HCT116 (cell line): ENCODE results near the gene CCND1. TPM values are rescaled to one million over a fixed set of nuclear protein-coding genes. Genes with fewer than 3 reads are reported as not detected.

Experiments used
- ATAC-seq: fragments of 200-7000 bp; cut with Tn5 transposase; 2 replicates; pipeline ENCODE4 v1.9.1; 2020; ENCODE audit warnings: mild to moderate bottlenecking, moderate library complexity
- BruUV-seq: library from RNA; stranded (reverse); fragments of 400-500 nt; replicated peaks from 2 replicates; lab custom pipeline; 2021; lab: Mats Ljungman, UMichigan
- CTCF ChIA-PET: fragments of 300-600 bp; sonication (Branson Sonifier 250); formaldehyde crosslinking; loops from one replicate; lab custom pipeline; 2021; ENCODE audit warnings: antibody characterized with exemption; lab: Charles Lee
- POLR2A ChIA-PET: fragments of 300-600, 350-600 bp; sonication (Branson Sonifier 250); formaldehyde crosslinking; loops from one replicate; lab custom pipeline; 2021; ENCODE audit warnings: antibody characterized with exemption; lab: Charles Lee
- RAD21 ChIA-PET, 2 experiments: fragments of 300-600 bp; sonication (Branson Sonifier 250); formaldehyde crosslinking; loops; one replicate each; lab custom pipeline; 2023; ENCODE audit warnings: low total read pairs in 2 of 2; ENCODE audit not compliant: uncharacterized antibody in 2 of 2, unreplicated experiment in 2 of 2, low non-redundant PET in 1 of 2; lab: Charles Lee
- DNase-seq: peaks from one replicate; pipeline ENCODE4 v3.0.0-alpha.2; 2010; ENCODE audit warnings: low read depth, low spot score
- H2AFZ ChIP-seq: fragments of 200-600 bp; shearing (Covaris generic), sonication (generic); 2 replicates; pipeline ENCODE4 v1.6.1; 2017; ENCODE audit warnings: low read depth, mixed run types, mixed read lengths, antibody characterized with exemption, low read length; ENCODE audit not compliant: poor library complexity, severe bottlenecking
- H3K27ac ChIP-seq: 2 replicates; pipeline ENCODE4 v1.5.1; 2012; ENCODE audit warnings: low read depth, low read length
- H3K27me3 ChIP-seq: fragments of 200-600 bp; sonication (generic); 2 replicates; pipeline ENCODE4 v1.6.1; 2016; ENCODE audit warnings: mixed run types, low read length, mixed read lengths; ENCODE audit not compliant: insufficient read depth
- H3K36me3 ChIP-seq, 2 experiments: fragments of 200-500 bp in 1 of 2; fragments of 200-600 bp in 1 of 2; sonication (Bioruptor generic) in 1 of 2; sonication (generic) in 1 of 2; 2 replicates each; pipeline versions ENCODE4 v1.5.1 to v1.6.1; 2014 to 2016; ENCODE audit warnings: low read length in 2 of 2, inconsistent platforms in 1 of 2, mixed read lengths in 1 of 2, mixed run types in 1 of 2; ENCODE audit not compliant: insufficient read depth in 2 of 2, control insufficient read depth in 1 of 2
- H3K4me1 ChIP-seq, 2 experiments: fragments of 200-600 bp in 1 of 2; sonication (generic) in 1 of 2; 2 replicates each; pipeline versions ENCODE4 v1.5.1 to v1.6.1; 2012 to 2017; ENCODE audit warnings: low read length in 2 of 2, inconsistent platforms in 1 of 2, mild to moderate bottlenecking in 1 of 2, mixed read lengths in 1 of 2, mixed run types in 1 of 2, moderate library complexity in 1 of 2; ENCODE audit not compliant: insufficient read depth in 2 of 2, control insufficient read depth in 1 of 2
- H3K4me2 ChIP-seq: fragments of 200-600 bp; sonication (generic); 2 replicates; pipeline ENCODE4 v1.6.1; 2017; ENCODE audit warnings: mixed run types, low read length, mixed read lengths
- H3K4me3 ChIP-seq, 2 experiments: fragments of 200-600 bp in 1 of 2; sonication (generic) in 1 of 2; replicated peaks in 1 of 2; 2 replicates each; pipeline ENCODE4 v1.5.1; 2011 to 2016; ENCODE audit warnings: low read length in 2 of 2, control low read depth in 1 of 2, low read depth in 1 of 2, mild to moderate bottlenecking in 1 of 2, mixed read lengths in 1 of 2, mixed run types in 1 of 2
- H3K79me2 ChIP-seq: fragments of 200-600 bp; sonication (generic); 2 replicates; pipeline ENCODE4 v1.6.1; 2017; ENCODE audit warnings: mild to moderate bottlenecking, mixed run types, low read length, moderate library complexity, mixed read lengths; ENCODE audit not compliant: insufficient read depth
- H3K9ac ChIP-seq: fragments of 200-600 bp; sonication (generic); 2 replicates; pipeline ENCODE4 v1.6.1; 2016; ENCODE audit warnings: low read length, mixed read lengths
- H3K9me2 ChIP-seq: fragments of 200-600 bp; sonication (generic), shearing (Covaris generic); 2 replicates; pipeline ENCODE4 v1.6.1; 2017; ENCODE audit warnings: mixed run types, mild to moderate bottlenecking, moderate library complexity; ENCODE audit not compliant: insufficient read depth
- H3K9me3 ChIP-seq, 2 experiments: fragments of 200-500 bp in 1 of 2; fragments of 200-600 bp in 1 of 2; sonication (Bioruptor generic) in 1 of 2; sonication (generic) in 1 of 2; 2 replicates each; pipeline ENCODE4 v1.6.1; 2014 to 2017; ENCODE audit warnings: low read length in 2 of 2, mixed read lengths in 2 of 2, inconsistent platforms in 1 of 2, low read depth in 1 of 2, mild to moderate bottlenecking in 1 of 2, mixed run types in 1 of 2, moderate library complexity in 1 of 2; ENCODE audit not compliant: control insufficient read depth in 1 of 2, insufficient read depth in 1 of 2
- H4K20me1 ChIP-seq: fragments of 200-600 bp; sonication (generic), shearing (Covaris generic); 2 replicates; pipeline ENCODE4 v1.6.1; 2017; ENCODE audit warnings: mixed run types, mild to moderate bottlenecking, moderate library complexity; ENCODE audit not compliant: insufficient read depth
- ATF3 ChIP-seq: IDR thresholded peaks from 2 replicates; pipeline ENCODE4 v1.6.1; 2012
- EGR1 ChIP-seq: IDR thresholded peaks from 2 replicates; pipeline ENCODE4 v1.6.1; 2012; ENCODE audit warnings: low read depth
- FOSL1 ChIP-seq: IDR thresholded peaks from 2 replicates; pipeline ENCODE4 v1.6.1; 2012; ENCODE audit warnings: low read depth
- MAX ChIP-seq: IDR thresholded peaks from 2 replicates; pipeline ENCODE4 v1.6.1; 2012
- SIN3A ChIP-seq: IDR thresholded peaks from 2 replicates; pipeline ENCODE4 v1.6.1; 2012; ENCODE audit warnings: low read depth
- SRF ChIP-seq: IDR thresholded peaks from 2 replicates; pipeline ENCODE4 v1.6.1; 2012; ENCODE audit warnings: low read depth
- TCF7L2 ChIP-seq: IDR thresholded peaks from 2 replicates; pipeline ENCODE4 v1.7.0; 2011; ENCODE audit warnings: borderline replicate concordance, inconsistent platforms; ENCODE audit not compliant: insufficient read depth, insufficient read length; ENCODE audit errors: extremely low read depth
- ZFX ChIP-seq: fragments of 450-650 bp; IDR thresholded peaks from 2 replicates; pipeline ENCODE4 v1.6.1; 2017
- ZNF274 ChIP-seq: fragments of 200-500 bp; sonication (Bioruptor generic); IDR thresholded peaks from 2 replicates; pipeline ENCODE4 v1.6.1; 2014; ENCODE audit warnings: mild to moderate bottlenecking, low read depth, low read length, inconsistent platforms
- intact Hi-C: fragments of 100-400 bp; cut with micrococcal nuclease; formaldehyde crosslinking; loops from 2 replicates; pipeline ENCODE4 v1.10.0; 2022
- total RNA-seq: library from RNA; stranded (reverse); gene quantifications from one replicate; pipeline ENCODE4 v1.2.1, GENCODE V29; 2021; ENCODE audit not compliant: unreplicated experiment

Gene CCND1
- total RNA-seq, 1 experiment from 2014 or later: 601 TPM

GRCh38 chr11:69702239-69702691, 61.3 kb downstream of the CCND1 start:
- no peaks in the 10 kb centered on the region for H3K27me3 ChIP-seq

GRCh38 chr11:69702769-69703452, 62.0 kb downstream of the CCND1 start:
- ATAC-seq: no peak
- intact Hi-C loops: no loop called here
- H3K9me2 ChIP-seq: no peaks in the 10 kb centered on the region
- CTCF ChIA-PET: no interaction called here
- no peaks in the 10 kb centered on the region for H3K9me3 ChIP-seq
- H3K27ac ChIP-seq: peak overlapping the region; percentile 80
- peak overlapping the region; percentile 96 for H3K4me2 ChIP-seq
- POLR2A ChIA-PET: interaction anchor here (0.6 to 2.5 kb wide), 2 partner anchors 9 to 12 kb away, joined by 3 to 12 read pairs; no protein-coding TSS in a partner anchor
- no peaks in the 10 kb centered on the region; the same call in 1 of the 2 replicates for H3K79me2 ChIP-seq
- RAD21 ChIA-PET: no interaction called here
- H3K36me3 ChIP-seq: no peaks in the 10 kb centered on the region
- BruUV-seq: TSS peak; percentile 81
- H3K9ac ChIP-seq: peak overlapping the region; percentile 58
- peak; percentile 60; the same call in 1 of the 2 replicates for TF ChIP-seq MAX
- TF ChIP-seq ATF3: no peak
- TF ChIP-seq FOSL1: no peak
- TF ChIP-seq SRF: no peak
- no peak for TF ChIP-seq EGR1
- TF ChIP-seq, all 23 proteins: peak for 1
- Histone ChIP-seq H4K20me1 (no peaks in the 10 kb centered on the region), H3K4me1 (peaks cover 29 to 54% of the 10 kb centered on the region in 2 experiments), H2AFZ (no peak overlapping the region), H3K4me3 (peak overlapping the region; percentile 57 to 63), H3K27me3 (no peaks in the 10 kb centered on the region)
- DNase-seq: no peak

More at GRCh38 chr11:69702239-69702691, 61.3 kb downstream of the CCND1 start:
- H3K36me3 ChIP-seq: no peaks in the 10 kb centered on the region
- TF ChIP-seq ZFX (peak; percentile 46), ZNF274 (no peak), TCF7L2 (peak; percentile 94), SIN3A (0 out of 2 replicates have a peak, but pooled peaks have one; percentile 37)
- no peaks in the 10 kb centered on the region for H3K9me3 ChIP-seq
- intact Hi-C loops: no loop called here
- H3K27ac ChIP-seq: peak overlapping the region; percentile 80
- H3K4me3 ChIP-seq: peak overlapping the region; percentile 57 to 63
- H2AFZ ChIP-seq: no peak overlapping the region
- CTCF ChIA-PET: no interaction called here
- H4K20me1 ChIP-seq: no peaks in the 10 kb centered on the region
- DNase-seq (no peak), ATAC-seq (peak; percentile 18)
- H3K4me2 ChIP-seq: peak overlapping the region; percentile 96
- H3K4me1 ChIP-seq: peaks cover 33 to 59% of the 10 kb centered on the region in 2 experiments
- H3K9me2 ChIP-seq: no peaks in the 10 kb centered on the region
- POLR2A ChIA-PET: interaction anchor here (0.6 to 2.5 kb wide), 2 partner anchors 10 to 11 kb away, joined by 3 to 12 read pairs; no protein-coding TSS in a partner anchor
- no peaks in the 10 kb centered on the region; the same call in 1 of the 2 replicates for H3K79me2 ChIP-seq
- RAD21 ChIA-PET: no interaction called here
- BruUV-seq: no TSS peak
- H3K9ac ChIP-seq: peak overlapping the region; percentile 58
